A172 (cell line): ENCODE results near the gene CREB5. TPM values are rescaled to one million over a fixed set of nuclear protein-coding genes. Genes with fewer than 3 reads are reported as not detected.

Source experiments
- DNase-seq: peaks from one replicate; pipeline ENCODE4 v3.0.0-alpha.2; 2015; ENCODE audit warnings: low spot score
- total RNA-seq: library from RNA; depleted of rRNA; stranded (reverse); fragments of >200 nt; shearing (Covaris generic); gene quantifications from 2 replicates; pipeline ENCODE4 v1.2.3, GENCODE V29; 2014

CREB5 gene
- total RNA-seq, 1 experiment from 2014 or later: 1.4 TPM

DNA sequence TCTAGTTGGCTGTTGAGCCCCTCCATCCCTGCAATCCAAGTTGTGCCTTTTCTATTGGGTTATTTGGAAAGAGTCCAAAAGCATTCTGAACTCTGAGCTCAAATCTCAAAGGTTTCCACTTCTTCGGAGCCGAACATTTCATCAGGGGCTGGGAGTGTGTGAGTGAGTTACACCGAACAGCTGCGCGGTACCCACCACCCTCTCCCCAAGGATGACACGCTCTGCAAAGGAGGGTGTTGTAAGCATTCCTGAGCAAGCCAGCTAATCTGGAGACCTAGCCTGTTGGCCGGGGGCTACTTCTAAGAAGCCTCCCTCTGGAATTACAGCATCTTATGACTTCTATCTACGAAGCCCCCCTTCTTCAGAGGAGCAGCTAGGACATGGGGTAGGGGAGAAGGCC is 270.5 kb downstream of the CREB5 start:
- no peak for DNase-seq

GRCh38 chr7:28684650-28685241 is 272.4 kb downstream of the CREB5 start:
- DNase-seq: no peak

- DNase-seq: no peak
Measured at GRCh38 chr7:28685242-28685643, 272.9 kb downstream of the CREB5 start.

GRCh38 chr7:28685644-28686417 is 273.5 kb downstream of the CREB5 start:
- peak; percentile 99 for DNase-seq

DNA sequence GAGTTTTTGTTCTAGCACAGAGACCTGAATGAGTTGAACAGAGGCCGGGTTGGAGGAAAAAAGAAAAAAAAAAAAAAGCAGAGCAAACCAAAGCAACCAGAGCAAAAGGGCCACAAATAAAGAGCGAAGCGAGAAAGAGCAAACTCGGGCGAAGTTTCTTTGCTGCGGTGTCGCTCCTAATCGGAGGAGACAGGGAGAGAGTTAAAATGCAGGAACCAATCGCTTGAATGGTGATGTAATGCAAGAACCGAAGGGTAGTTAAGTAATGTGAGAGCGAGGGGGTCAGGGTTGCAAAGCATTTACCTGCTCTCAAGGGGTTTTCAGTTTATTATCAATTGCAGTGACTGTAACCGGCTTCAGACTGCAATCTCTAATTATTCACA is 274.1 kb downstream of the CREB5 start:
- peak; percentile 75 for DNase-seq

GRCh38 chr7:28687537-28687936 is 275.2 kb downstream of the CREB5 start:
- DNase-seq: no peak

GRCh38 chr7:28688174-28688573 is 275.9 kb downstream of the CREB5 start:
- no peak for DNase-seq

DNA sequence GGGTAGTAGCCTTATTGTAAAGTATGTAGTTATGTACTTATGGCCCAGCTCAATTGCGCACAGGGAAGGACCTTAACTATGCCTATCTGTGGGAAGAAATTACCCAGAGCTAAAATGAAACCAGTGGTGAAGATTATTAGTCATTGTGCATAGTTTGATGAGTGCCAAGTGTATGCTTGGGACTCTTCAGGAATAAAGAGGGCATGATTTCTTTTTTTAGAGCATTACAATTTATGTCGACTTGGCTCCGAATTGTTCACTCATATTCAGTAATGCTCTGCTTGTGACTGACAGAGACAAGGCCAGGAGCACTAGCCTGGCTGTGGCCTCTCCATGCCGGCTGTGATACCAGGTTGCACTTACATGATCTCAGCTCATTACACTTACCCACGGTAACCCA is 276.3 kb downstream of the CREB5 start:
- peak; percentile 64 for DNase-seq

- no peak for DNase-seq
Measured at GRCh38 chr7:28695300-28696295, 283.3 kb downstream of the CREB5 start.

- no peak for DNase-seq
Measured at GRCh38 chr7:28697913-28698563, 285.7 kb downstream of the CREB5 start.

GRCh38 chr7:28698840-28699239 is 286.5 kb downstream of the CREB5 start:
- DNase-seq: no peak

DNA sequence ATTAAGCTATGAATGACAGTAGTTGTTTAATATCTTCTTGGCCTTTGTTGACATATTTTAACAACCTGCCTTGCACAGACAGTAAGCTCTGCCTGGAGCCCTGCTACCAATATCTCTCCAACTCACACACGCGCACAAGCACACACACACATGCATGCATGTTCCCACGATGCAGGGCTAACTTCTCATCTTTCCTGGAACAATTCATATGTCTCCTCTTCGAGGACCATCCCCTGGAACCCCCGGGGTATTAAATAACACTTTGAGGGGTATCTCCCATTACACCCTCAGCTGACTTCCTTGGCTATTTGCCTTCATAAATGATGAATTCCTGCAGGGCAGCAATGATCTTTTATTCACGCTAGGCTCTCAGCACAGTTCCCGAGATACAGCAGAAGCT is 287.8 kb downstream of the CREB5 start:
- DNase-seq: no peak

DNA sequence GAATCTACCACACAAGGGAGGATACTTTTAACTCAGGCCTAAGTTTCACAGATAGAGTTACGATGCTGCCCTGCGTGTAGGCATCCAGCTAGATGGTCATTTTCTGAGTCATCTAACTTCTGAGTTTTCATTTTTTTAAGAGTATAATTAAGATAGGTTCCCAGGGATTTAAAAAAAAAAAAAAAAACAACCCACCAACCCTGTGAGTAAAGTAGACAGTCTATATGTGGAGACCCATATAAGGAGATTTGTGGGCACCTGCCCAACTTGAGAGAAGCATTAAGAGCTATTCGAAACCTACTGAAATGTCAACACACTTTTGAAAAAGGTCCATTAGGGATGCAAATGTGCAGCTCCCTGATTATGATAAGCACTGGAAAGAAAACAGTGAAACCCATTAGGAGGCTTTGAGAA is 288.5 kb downstream of the CREB5 start:
- DNase-seq: peak; percentile 16

GRCh38 chr7:28701731-28702130 is 289.4 kb downstream of the CREB5 start:
- DNase-seq: no peak

GRCh38 chr7:28702171-28702570 is 289.9 kb downstream of the CREB5 start:
- DNase-seq: no peak

DNA sequence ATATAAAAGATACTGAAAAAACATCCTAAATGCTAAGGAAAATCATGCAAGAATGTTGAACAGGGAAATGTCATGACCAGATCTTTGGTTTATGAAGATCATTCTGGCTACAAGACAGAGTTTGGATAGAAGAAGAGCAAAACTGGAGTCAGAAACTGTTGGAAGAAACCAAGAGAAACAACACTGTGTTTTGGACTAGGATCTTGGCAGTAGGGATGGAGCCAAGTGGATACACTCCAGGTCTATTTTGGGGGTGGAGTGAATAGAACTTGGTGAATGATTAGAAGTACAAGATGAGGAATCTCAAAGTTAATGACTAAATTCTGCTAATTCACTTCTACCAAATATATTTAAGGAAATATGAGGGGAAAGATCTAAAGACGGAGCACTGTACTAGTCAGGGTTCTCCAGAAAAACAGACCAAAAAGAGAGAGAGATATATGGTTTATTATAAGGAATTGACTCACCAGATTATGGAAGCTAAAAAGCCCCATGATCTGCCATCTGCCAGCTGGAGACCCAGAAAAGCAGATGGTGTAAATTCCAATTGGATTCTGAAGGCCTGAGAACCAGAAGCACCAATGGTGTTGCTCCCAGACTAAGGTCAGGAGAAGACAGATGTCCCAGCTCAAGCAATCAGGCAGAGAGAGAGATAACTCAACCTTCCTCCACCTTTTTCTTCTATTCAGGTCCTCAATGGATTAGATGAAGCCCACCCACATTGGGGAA is 290.9 kb downstream of the CREB5 start:
- DNase-seq: no peak

GRCh38 chr7:28704706-28705105 is 292.4 kb downstream of the CREB5 start:
- no peak for DNase-seq

GRCh38 chr7:28705350-28705749 is 293.0 kb downstream of the CREB5 start:
- no peak for DNase-seq

DNA sequence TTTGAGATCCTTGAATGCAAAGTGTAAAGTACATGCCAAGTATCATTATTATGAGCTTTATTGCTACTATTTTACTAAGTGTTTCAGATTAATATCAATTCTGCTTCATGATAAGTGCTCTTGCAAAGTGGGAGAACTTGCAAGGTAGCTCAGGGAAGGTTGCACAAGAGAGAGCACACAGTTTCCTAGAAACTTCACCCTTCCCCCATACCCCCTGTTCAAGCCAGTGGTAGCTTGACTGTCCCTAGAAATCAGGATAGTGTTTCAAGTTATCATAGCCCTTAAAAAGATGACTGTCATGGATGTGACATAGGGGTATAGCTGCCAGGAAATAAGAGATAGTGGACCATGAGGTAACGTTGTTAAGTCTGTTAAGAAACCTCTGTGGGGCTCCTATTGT is 294.3 kb downstream of the CREB5 start:
- DNase-seq: no peak

DNA sequence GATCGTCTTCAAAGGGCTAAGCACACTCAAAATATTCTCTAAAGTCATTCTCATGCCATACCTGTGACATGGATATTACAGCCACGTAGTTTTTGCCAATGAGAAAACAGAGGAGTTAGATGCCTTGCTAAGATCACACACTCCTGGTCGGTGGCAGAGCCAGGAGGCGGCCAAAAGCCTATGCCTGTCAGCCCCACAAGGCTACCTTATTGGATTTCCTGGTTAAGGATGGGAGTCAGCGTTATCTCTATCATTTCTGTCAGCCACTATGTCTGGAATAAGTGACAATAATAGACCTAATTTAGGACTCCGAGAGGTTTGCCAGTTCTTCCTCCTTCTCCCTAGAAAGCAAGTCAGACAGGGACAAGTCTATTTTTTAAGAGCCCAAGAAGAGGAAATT is 295.0 kb downstream of the CREB5 start:
- DNase-seq: no peak
